H1 (cell line): ENCODE measurements around the gene TNFRSF18. TPM values are rescaled to one million over a fixed set of nuclear protein-coding genes. Genes with fewer than 3 reads are reported as not detected.

Experiments
- CTCF ChIA-PET: fragments of 300-600 bp; sonication (Branson Sonifier 250); formaldehyde crosslinking; loops from one replicate; lab custom pipeline; 2021; ENCODE audit not compliant: partially characterized antibody; lab: Charles Lee
- POLR2A ChIA-PET: fragments of 300-600 bp; sonication (Branson Sonifier 250); formaldehyde crosslinking; loops from one replicate; lab custom pipeline; 2021; ENCODE audit warnings: inconsistent platforms; ENCODE audit not compliant: partially characterized antibody; lab: Charles Lee
- DNase-seq, 2 experiments: peaks; one replicate each; pipeline versions ENCODE4 v3.0.0 to v3.0.0-alpha.2; 2010 to 2022; ENCODE audit warnings: low spot score in 2 of 2, low read depth in 1 of 2, mixed read lengths in 1 of 2
- FAIRE-seq: peaks from 2 replicates; lab custom pipeline; 2011; peaks lifted over from hg19 to GRCh38; lab: Jason Lieb, UNC
- H2AFZ ChIP-seq: 2 replicates; pipeline ENCODE4 v1.8.1; 2012; ENCODE audit warnings: low read length, inconsistent platforms
- H2AK5ac ChIP-seq: 2 replicates; pipeline ENCODE4 v1.6.1; 2013; ENCODE audit warnings: low read depth, low read length
- H2BK120ac ChIP-seq: replicated peaks from 2 replicates; pipeline ENCODE3; 2013; ENCODE audit warnings: low read depth, low read length, inconsistent platforms
- H2BK12ac ChIP-seq: 2 replicates; pipeline ENCODE4 v1.6.1; 2013; ENCODE audit warnings: low read depth, low read length
- H2BK15ac ChIP-seq: 2 replicates; pipeline ENCODE4 v1.6.1; 2013; ENCODE audit warnings: low read length
- H2BK20ac ChIP-seq: 2 replicates; pipeline ENCODE4 v1.6.1; 2013; ENCODE audit warnings: low read length
- H2BK5ac ChIP-seq: 2 replicates; pipeline ENCODE4 v1.6.1; 2013; ENCODE audit warnings: low read depth, low read length
- H3K14ac ChIP-seq: 2 replicates; pipeline ENCODE4 v1.6.1; 2013; ENCODE audit warnings: inconsistent platforms; ENCODE audit not compliant: insufficient read length
- H3K18ac ChIP-seq: 2 replicates; pipeline ENCODE4 v1.6.1; 2013; ENCODE audit warnings: low read length; ENCODE audit errors: extremely low read depth
- H3K23ac ChIP-seq: 2 replicates; pipeline ENCODE4 v1.6.1; 2013; ENCODE audit warnings: inconsistent platforms; ENCODE audit not compliant: insufficient read length
- H3K23me2 ChIP-seq: 2 replicates; pipeline ENCODE4 v1.6.1; 2013; ENCODE audit warnings: low read depth, low read length
- H3K27ac ChIP-seq: 2 replicates; pipeline ENCODE4 v1.6.1; 2011; ENCODE audit warnings: low read depth, low read length, inconsistent platforms
- H3K27me3 ChIP-seq, 4 experiments: replicated peaks in 1 of 4; 1 replicate in 1 of 4; 2 replicates in 3 of 4; pipeline versions ENCODE4 v1.6.1 to v1.8.1; 2011 to 2013; ENCODE audit warnings: low read length in 3 of 4, mild to moderate bottlenecking in 3 of 4, inconsistent platforms in 2 of 4, mixed read lengths in 2 of 4, moderate library complexity in 1 of 4; ENCODE audit not compliant: control insufficient read depth in 3 of 4, insufficient read depth in 3 of 4; ENCODE audit errors: extremely low read depth in 1 of 4
- H3K36me3 ChIP-seq, 4 experiments: 2 replicates each; pipeline versions ENCODE4 v1.6.1 to v1.8.1; 2011 to 2013; ENCODE audit warnings: mild to moderate bottlenecking in 4 of 4, low read length in 3 of 4, moderate library complexity in 2 of 4, control low read depth in 1 of 4, inconsistent platforms in 1 of 4; ENCODE audit not compliant: insufficient read depth in 4 of 4, control insufficient read depth in 2 of 4
- H3K4ac ChIP-seq: replicated peaks from 2 replicates; pipeline ENCODE3; 2013; ENCODE audit warnings: low read length, low read depth, mixed read lengths, inconsistent platforms; ENCODE audit not compliant: insufficient read length
- H3K4me1 ChIP-seq, 4 experiments: replicated peaks in 1 of 4; 1 replicate in 1 of 4; 2 replicates in 3 of 4; pipeline versions ENCODE4 v1.6.1 to v1.8.1; 2011 to 2013; ENCODE audit warnings: low read length in 3 of 4, inconsistent platforms in 2 of 4, mixed read lengths in 1 of 4; ENCODE audit not compliant: insufficient read depth in 4 of 4, control insufficient read depth in 3 of 4
- H3K4me2 ChIP-seq, 2 experiments: 2 replicates each; pipeline versions ENCODE4 v1.6.1 to v1.8.1; 2011 to 2013; ENCODE audit warnings: low read depth in 2 of 2, low read length in 2 of 2, control low read depth in 1 of 2, inconsistent platforms in 1 of 2, mild to moderate bottlenecking in 1 of 2; ENCODE audit not compliant: insufficient read depth in 1 of 2
- H3K4me3 ChIP-seq, 4 experiments: fragments of 200-600, 300-600 bp in 1 of 4; sonication (generic), shearing (Covaris generic), sonication (Bioruptor Twin) in 1 of 4; 2 replicates each; pipeline versions ENCODE4 v1.5.1 to v1.8.1; 2011 to 2016; ENCODE audit warnings: low read length in 4 of 4, low read depth in 3 of 4, control low read depth in 2 of 4, inconsistent platforms in 2 of 4, mild to moderate bottlenecking in 2 of 4, mixed read lengths in 1 of 4, moderate library complexity in 1 of 4; ENCODE audit not compliant: insufficient read depth in 2 of 4; ENCODE audit errors: extremely low read depth in 1 of 4
- H3K56ac ChIP-seq: replicated peaks from 2 replicates; pipeline ENCODE3; 2013; ENCODE audit warnings: low read depth, mild to moderate bottlenecking, mixed read lengths, low read length, inconsistent platforms; ENCODE audit not compliant: insufficient read length
- H3K79me1 ChIP-seq: 2 replicates; pipeline ENCODE4 v1.6.1; 2013; ENCODE audit warnings: low read depth, low read length, control low read depth
- H3K79me2 ChIP-seq, 2 experiments: 2 replicates each; pipeline versions ENCODE4 v1.6.1 to v1.8.1; 2012 to 2013; ENCODE audit warnings: low read length in 2 of 2, mild to moderate bottlenecking in 2 of 2, inconsistent platforms in 1 of 2; ENCODE audit not compliant: insufficient read depth in 2 of 2, control insufficient read depth in 1 of 2
- H3K9ac ChIP-seq, 4 experiments: replicated peaks in 1 of 4; 1 replicate in 1 of 4; 2 replicates in 3 of 4; pipeline versions ENCODE4 v1.6.1 to v1.8.1; 2011 to 2013; ENCODE audit warnings: low read depth in 3 of 4, low read length in 3 of 4, control low read depth in 2 of 4, mild to moderate bottlenecking in 2 of 4, moderate library complexity in 2 of 4, inconsistent platforms in 1 of 4; ENCODE audit errors: extremely low read depth in 1 of 4
- H3K9me3 ChIP-seq, 2 experiments: 2 replicates each; pipeline versions ENCODE4 v1.6.1 to v1.8.1; 2012 to 2013; ENCODE audit warnings: mild to moderate bottlenecking in 2 of 2, moderate library complexity in 2 of 2, control low read depth in 1 of 2, inconsistent platforms in 1 of 2, low read depth in 1 of 2, low read length in 1 of 2, mixed read lengths in 1 of 2; ENCODE audit not compliant: insufficient read depth in 2 of 2
- H4K20me1 ChIP-seq, 2 experiments: replicated peaks in 1 of 2; 2 replicates each; pipeline versions ENCODE3 to v1.8.1; 2011 to 2013; ENCODE audit warnings: inconsistent platforms in 2 of 2, low read length in 2 of 2, mild to moderate bottlenecking in 1 of 2; ENCODE audit not compliant: insufficient read depth in 2 of 2, control insufficient read depth in 1 of 2
- H4K5ac ChIP-seq: 2 replicates; pipeline ENCODE4 v1.6.1; 2013; ENCODE audit warnings: low read length, low read depth, mixed read lengths, inconsistent platforms; ENCODE audit not compliant: insufficient read length
- H4K8ac ChIP-seq: 2 replicates; pipeline ENCODE4 v1.8.0; 2013; ENCODE audit warnings: mild to moderate bottlenecking, moderate library complexity, low read length, inconsistent platforms; ENCODE audit not compliant: insufficient read depth; ENCODE audit errors: extremely low read depth
- H4K91ac ChIP-seq: replicated peaks from 2 replicates; pipeline ENCODE3; 2013; ENCODE audit warnings: low read length, mixed read lengths, inconsistent platforms; ENCODE audit not compliant: insufficient read length
- BACH1 ChIP-seq: IDR thresholded peaks from 2 replicates; pipeline ENCODE4 v1.6.1; 2012; ENCODE audit warnings: low read length, improper control_type of control experiment
- WGBS, 2 experiments: shearing (Covaris generic) in 1 of 2; methylation state at CpG; one replicate each; pipeline versions ENCODE4 v1.1.6 to v1.1.7; 2013 to 2015; ENCODE audit warnings: low lambda C conversion rate in 2 of 2, mixed read lengths in 2 of 2, inconsistent platforms in 1 of 2, low coverage in 1 of 2, missing lambda C conversion rate in 1 of 2; ENCODE audit not compliant: insufficient replicate concordance in 2 of 2, insufficient coverage in 1 of 2, insufficient read length in 1 of 2; ENCODE audit errors: extremely low coverage in 1 of 2, missing lambda C conversion rate in 1 of 2; 5-methylcytosine and 5-hydroxymethylcytosine counted together
- polyA plus RNA-seq, 7 experiments: library from polyadenylated mRNA; depleted of rRNA in 3 of 7; stranded (reverse) in 5 of 7; unstranded in 2 of 7; fragments of >200 nt in 5 of 7; fragments of 200-250 nt in 2 of 7; gene quantifications; 1 replicate in 5 of 7; 2 replicates in 1 of 7; 4 replicates in 1 of 7; pipeline versions ENCODE4 v1.2.1 to v1.2.3, GENCODE V29; 2011 to 2013; ENCODE audit warnings: missing spikeins in 2 of 7, mixed read lengths in 2 of 7
- total RNA-seq: library from RNA; stranded (reverse); fragmentation: NEBNext Ultra II Directional; extraction: Animal tissue kit (Norgen Biotek cat#: 25700); gene quantifications from 2 replicates; pipeline ENCODE4 v1.2.1, GENCODE V29; 2021

The TNFRSF18 gene
- total and polyA plus RNA-seq, 2 of the 8 experiments (the other 6 are each of a cell fraction or from before 2014, with no cell fraction given), result 1.5 to 2.5 TPM

DNA sequence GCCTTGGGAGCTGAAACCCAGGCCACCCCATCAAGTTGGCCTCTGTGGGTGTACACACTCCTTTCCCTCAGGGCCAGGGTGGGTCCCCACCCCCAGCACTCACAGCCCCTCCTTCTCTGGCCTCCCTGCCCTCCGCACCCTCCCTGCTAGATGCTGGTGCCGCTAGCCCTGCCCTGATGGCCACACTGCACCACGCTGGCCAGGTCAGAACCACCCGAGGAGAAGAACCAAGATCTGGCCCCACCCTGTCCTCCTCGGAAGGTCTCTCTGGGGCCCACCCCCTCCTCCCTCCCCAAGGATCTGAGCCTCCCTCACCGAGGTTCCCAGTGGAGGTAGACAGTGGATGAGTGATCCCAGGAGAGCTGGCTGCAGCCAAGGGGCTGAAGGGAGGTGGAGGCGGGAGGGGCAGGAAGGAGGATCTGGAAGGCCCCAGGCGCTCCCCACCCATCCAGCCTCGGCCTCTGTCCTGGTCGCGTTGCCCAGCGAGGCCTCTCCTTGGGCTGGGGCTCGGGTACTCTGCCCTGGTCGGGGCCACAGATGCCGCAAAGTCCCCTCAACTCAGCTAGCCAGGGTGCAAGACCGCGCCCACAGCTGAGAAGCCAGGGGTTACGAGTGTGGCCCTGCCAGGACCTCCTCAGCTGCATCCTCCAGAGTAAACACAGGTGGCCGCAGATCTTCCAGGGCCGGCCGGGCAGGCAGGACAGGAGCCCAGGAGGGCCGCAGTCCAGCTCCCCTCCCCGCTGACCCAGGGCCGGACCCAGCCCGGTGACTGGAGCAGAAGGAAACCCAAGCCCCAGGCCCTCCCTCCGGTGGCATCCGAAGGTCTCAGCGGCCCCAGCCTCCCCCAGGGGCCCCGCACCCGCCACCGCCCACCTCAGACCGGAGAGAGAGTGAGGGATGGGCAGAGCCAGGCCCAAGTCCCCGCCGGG, 30.8 kb upstream of the TNFRSF18 start:
- H2BK5ac ChIP-seq, result no peak overlapping the region
- no peak overlapping the region; the same call in 1 of the 2 replicates for H3K18ac ChIP-seq
- no peak for TF ChIP-seq BACH1
- no peak overlapping the region for H4K91ac ChIP-seq
- peaks cover 16% of the 10 kb centered on the region for H3K79me1 ChIP-seq
- peaks cover 0 to 8% (median 0%) of the 10 kb centered on the region in 4 experiments; a peak in 1 of 8 replicates for H3K36me3 ChIP-seq
- H3K4ac ChIP-seq, result no peak overlapping the region
- peaks cover 0 to 9% of the 10 kb centered on the region in 2 experiments; a peak in 2 of 4 replicates for H3K9me3 ChIP-seq
- peaks cover 0 to 6% of the 10 kb centered on the region in 2 experiments; a peak in 1 of 4 replicates for H3K79me2 ChIP-seq
- peaks cover 2 to 13% of the 10 kb centered on the region in 2 experiments for H4K20me1 ChIP-seq
- H4K8ac ChIP-seq, result peak overlapping the region; percentile 53; the same call in 1 of the 2 replicates
- H3K14ac ChIP-seq, result no peak overlapping the region
- H3K23ac ChIP-seq, result no peak overlapping the region
- no peak overlapping the region for H2BK120ac ChIP-seq
- no peaks in the 10 kb centered on the region; the same call in 1 of the 2 replicates for H3K23me2 ChIP-seq
- H3K4me3 ChIP-seq, result no peak overlapping the region
- no peak overlapping the region for H4K5ac ChIP-seq
- H3K9ac ChIP-seq, result peak overlapping the region in 1 of 4 experiments; percentile 20; a peak in 1 of 7 replicates
- no peak overlapping the region for H2BK15ac ChIP-seq
- no peak for FAIRE-seq
- H2AFZ ChIP-seq, result no peak overlapping the region
- 89% methylated on average over 30 of the region's 34 CpGs; no CpG with 5 or more reads in 1 of the 2 experiments for WGBS, 2 experiments
- POLR2A ChIA-PET, result interaction anchor here (0.6 to 1.6 kb wide), 8 partner anchors 9 to 132 kb away, joined by 3 to 5 read pairs (median 3); partner anchors contain the start of gene C1QTNF12
- H3K27me3 ChIP-seq, result no peaks in the 10 kb centered on the region; a peak in 2 of 7 replicates
- H2BK20ac ChIP-seq, result no peak overlapping the region
- no peak overlapping the region for H3K56ac ChIP-seq
- H3K4me2 ChIP-seq, result no peak overlapping the region
- H3K4me1 ChIP-seq, result peaks cover 0 to 9% (median 3%) of the 10 kb centered on the region in 4 experiments; a peak in 4 of 7 replicates
- no peak overlapping the region for H2AK5ac ChIP-seq
- no peak for DNase-seq
- CTCF ChIA-PET, result interaction anchor here (0.9 to 1.6 kb wide), 6 partner anchors 9 to 115 kb away, joined by 3 to 7 read pairs (median 3); no protein-coding TSS in a partner anchor
- no peak overlapping the region for H3K27ac ChIP-seq
- no peak overlapping the region for H2BK12ac ChIP-seq
